Measurements from ENCODE around the gene CRP.

DNA sequence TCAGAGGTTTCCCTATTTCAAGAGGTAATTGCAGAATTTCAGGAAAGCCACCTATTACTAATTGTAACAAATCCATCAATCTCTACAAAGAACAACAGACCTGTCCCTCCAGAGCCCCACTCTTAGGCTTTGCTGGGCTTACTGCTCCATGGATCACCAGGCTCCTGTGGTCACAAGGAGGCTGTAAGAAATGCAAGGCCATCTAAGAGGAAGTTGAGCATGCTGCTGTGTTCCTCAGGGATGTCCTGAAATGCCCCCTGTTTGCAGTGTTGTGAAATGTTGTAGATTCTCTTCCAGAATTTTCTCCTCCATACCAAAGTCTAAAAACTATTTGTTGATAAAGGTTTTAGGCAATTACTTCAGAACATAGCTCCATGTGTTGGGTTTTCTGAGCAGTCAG lies 42.0 kb upstream of the CRP start:
- TF ChIP-seq, protein P1, sequence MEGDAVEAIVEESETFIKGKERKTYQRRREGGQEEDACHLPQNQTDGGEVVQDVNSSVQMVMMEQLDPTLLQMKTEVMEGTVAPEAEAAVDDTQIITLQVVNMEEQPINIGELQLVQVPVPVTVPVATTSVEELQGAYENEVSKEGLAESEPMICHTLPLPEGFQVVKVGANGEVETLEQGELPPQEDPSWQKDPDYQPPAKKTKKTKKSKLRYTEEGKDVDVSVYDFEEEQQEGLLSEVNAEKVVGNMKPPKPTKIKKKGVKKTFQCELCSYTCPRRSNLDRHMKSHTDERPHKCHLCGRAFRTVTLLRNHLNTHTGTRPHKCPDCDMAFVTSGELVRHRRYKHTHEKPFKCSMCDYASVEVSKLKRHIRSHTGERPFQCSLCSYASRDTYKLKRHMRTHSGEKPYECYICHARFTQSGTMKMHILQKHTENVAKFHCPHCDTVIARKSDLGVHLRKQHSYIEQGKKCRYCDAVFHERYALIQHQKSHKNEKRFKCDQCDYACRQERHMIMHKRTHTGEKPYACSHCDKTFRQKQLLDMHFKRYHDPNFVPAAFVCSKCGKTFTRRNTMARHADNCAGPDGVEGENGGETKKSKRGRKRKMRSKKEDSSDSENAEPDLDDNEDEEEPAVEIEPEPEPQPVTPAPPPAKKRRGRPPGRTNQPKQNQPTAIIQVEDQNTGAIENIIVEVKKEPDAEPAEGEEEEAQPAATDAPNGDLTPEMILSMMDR (conservative IDR thresholded peaks at IDR 0.05; ENCODE audit: low read depth, low read length) = no peak
- TF ChIP-seq, protein P2, sequence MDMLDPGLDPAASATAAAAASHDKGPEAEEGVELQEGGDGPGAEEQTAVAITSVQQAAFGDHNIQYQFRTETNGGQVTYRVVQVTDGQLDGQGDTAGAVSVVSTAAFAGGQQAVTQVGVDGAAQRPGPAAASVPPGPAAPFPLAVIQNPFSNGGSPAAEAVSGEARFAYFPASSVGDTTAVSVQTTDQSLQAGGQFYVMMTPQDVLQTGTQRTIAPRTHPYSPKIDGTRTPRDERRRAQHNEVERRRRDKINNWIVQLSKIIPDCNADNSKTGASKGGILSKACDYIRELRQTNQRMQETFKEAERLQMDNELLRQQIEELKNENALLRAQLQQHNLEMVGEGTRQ (IDR thresholded peaks at IDR 0.05; ENCODE audit: low read depth, low read length) = no peak
- TF ChIP-seq CEBPB (IDR thresholded peaks at IDR 0.05; ENCODE audit: low read depth, low read length) (no peak), RFX5 (IDR thresholded peaks at IDR 0.05; ENCODE audit: low read depth, low read length) (no peak), MAFK (IDR thresholded peaks at IDR 0.05; ENCODE audit: low read depth, low read length) (no peak), CHD1 (IDR thresholded peaks at IDR 0.05; ENCODE audit: low read depth, low read length) (no peak)

Measured in IMR-90 (cell line).